K562 (cell line): ENCODE measurements around the gene OLFML1. TPM values are rescaled to one million over a fixed set of nuclear protein-coding genes. Genes with fewer than 3 reads are reported as not detected.

Experiments
- ATAC-seq: fragments of 200-7000 bp; cut with Tn5 transposase; 3 replicates; pipeline ENCODE4 v1.9.1; 2020; ENCODE audit warnings: moderate library complexity
- BruUV-seq: library from RNA; stranded (reverse); fragments of 400-500 nt; replicated peaks from 2 replicates; lab custom pipeline; 2021; lab: Mats Ljungman, UMichigan
- CTCF ChIA-PET: fragments of 300-600 bp; formaldehyde crosslinking; extraction: SDS; loops from one replicate; lab custom pipeline; 2021; ENCODE audit warnings: low intra/inter-chr PET ratio; lab: Yijun Ruan, JAX
- POLR2A ChIA-PET: fragments of 300-600, 350-650 bp; sonication (Branson Sonifier 250); formaldehyde crosslinking; extraction: SDS; loops from one replicate; lab custom pipeline; 2021; ENCODE audit warnings: antibody characterized with exemption, inconsistent platforms; lab: Yijun Ruan, JAX
- DNase-seq, 4 experiments: peaks; one replicate each; pipeline versions ENCODE4 v3.0.0 to v3.0.0-alpha.2; 2011 to 2018; ENCODE audit warnings: low spot score in 3 of 4, mixed read lengths in 3 of 4; ENCODE audit errors: extremely low read depth in 1 of 4
- FAIRE-seq: peaks from 2 replicates; lab custom pipeline; 2011; peaks lifted over from hg19 to GRCh38; lab: Jason Lieb, UNC
- H2AFZ ChIP-seq: 2 replicates; pipeline ENCODE4 v1.6.0; 2011; ENCODE audit warnings: low read depth, low read length, control low read depth, inconsistent platforms
- H3K27ac ChIP-seq: fragments of 200-600 bp; 3 replicates; pipeline ENCODE4 v1.8.0; 2011; ENCODE audit warnings: low read depth, mild to moderate bottlenecking, control low read depth, inconsistent platforms, low read length, moderate library complexity, mixed read lengths; ENCODE audit errors: extremely low read depth
- H3K27me3 ChIP-seq, 2 experiments: fragments of 300-600 bp in 1 of 2; 2 replicates in 1 of 2; 3 replicates in 1 of 2; pipeline versions ENCODE4 v1.6.0 to v1.8.0; 2011; ENCODE audit warnings: inconsistent platforms in 2 of 2, low read length in 2 of 2, mild to moderate bottlenecking in 1 of 2, mixed read lengths in 1 of 2, moderate library complexity in 1 of 2; ENCODE audit not compliant: control insufficient read depth in 2 of 2, insufficient read depth in 2 of 2
- H3K36me3 ChIP-seq: fragments of 300-600 bp; 3 replicates; pipeline ENCODE4 v1.8.0; 2011; ENCODE audit warnings: mild to moderate bottlenecking, low read length, inconsistent platforms; ENCODE audit not compliant: control insufficient read depth, insufficient read depth
- H3K4me1 ChIP-seq, 2 experiments: fragments of 200-600 bp in 1 of 2; replicated peaks in 1 of 2; 2 replicates in 1 of 2; 3 replicates in 1 of 2; pipeline versions ENCODE4 v1.5.1 to v1.8.0; 2011; ENCODE audit warnings: inconsistent platforms in 2 of 2, low read length in 2 of 2, mild to moderate bottlenecking in 1 of 2, mixed read lengths in 1 of 2, moderate library complexity in 1 of 2; ENCODE audit not compliant: control insufficient read depth in 2 of 2, insufficient read depth in 2 of 2
- H3K4me2 ChIP-seq: 2 replicates; pipeline ENCODE4 v1.6.1; 2011; ENCODE audit warnings: low read length, control low read depth, inconsistent platforms, mixed read lengths; ENCODE audit not compliant: insufficient read depth
- H3K4me3 ChIP-seq: fragments of 200-600 bp; sonication (generic), shearing (Covaris generic); 2 replicates; pipeline ENCODE4 v1.5.1; 2016; ENCODE audit warnings: control low read depth, inconsistent platforms
- H3K79me2 ChIP-seq: fragments of 200-600 bp; 3 replicates; pipeline ENCODE4 v1.8.0; 2011; ENCODE audit warnings: low read length, inconsistent platforms; ENCODE audit not compliant: control insufficient read depth, insufficient read depth
- H3K9ac ChIP-seq, 2 experiments: 2 replicates each; pipeline versions ENCODE4 v1.6.0 to v1.6.1; 2011; ENCODE audit warnings: low read depth in 2 of 2, low read length in 2 of 2, control low read depth in 1 of 2, inconsistent platforms in 1 of 2, mild to moderate bottlenecking in 1 of 2, mixed read lengths in 1 of 2; ENCODE audit not compliant: insufficient read depth in 1 of 2
- H3K9me1 ChIP-seq: one replicate; pipeline ENCODE4 v1.6.0; 2011; ENCODE audit warnings: inconsistent platforms, mild to moderate bottlenecking, low read length, moderate library complexity; ENCODE audit not compliant: control insufficient read depth, insufficient read depth
- H3K9me3 ChIP-seq: replicated peaks from 2 replicates; pipeline ENCODE4 v1.5.1; 2011; ENCODE audit warnings: low read depth, low read length, inconsistent platforms; ENCODE audit not compliant: control insufficient read depth, insufficient read depth
- H4K20me1 ChIP-seq: replicated peaks from 2 replicates; pipeline ENCODE4 v1.6.1; 2011; ENCODE audit warnings: low read length, inconsistent platforms, mixed read lengths; ENCODE audit not compliant: control insufficient read depth, insufficient read depth
- C11orf30 ChIP-seq: fragments of 450-650 bp; IDR thresholded peaks from 2 replicates; pipeline ENCODE4 v1.6.1; 2016; ENCODE audit warnings: low read depth, mild to moderate bottlenecking
- RBM22 ChIP-seq: fragments of 200-400 bp; formaldehyde crosslinking; IDR thresholded peaks from 2 replicates; pipeline ENCODE4 v1.6.1; 2018; ENCODE audit warnings: low read length, low read depth; ENCODE audit not compliant: poor library complexity, severe bottlenecking
- RBM34 ChIP-seq: fragments of 200-400 bp; formaldehyde crosslinking; IDR thresholded peaks from 2 replicates; pipeline ENCODE4 v1.6.1; 2018; ENCODE audit warnings: low read length, borderline replicate concordance; ENCODE audit not compliant: insufficient read depth
- SIN3A ChIP-seq, 2 experiments: fragments of 150-350 bp in 1 of 2; IDR thresholded peaks; 2 replicates each; pipeline ENCODE4 v1.6.1; 2011 to 2016; ENCODE audit warnings: borderline replicate concordance in 2 of 2, low read depth in 2 of 2, low read length in 2 of 2, mild to moderate bottlenecking in 2 of 2, moderate library complexity in 2 of 2; ENCODE audit not compliant: control insufficient read depth in 1 of 2
- TAL1 ChIP-seq: fragments of 450-650 bp; IDR thresholded peaks from 2 replicates; pipeline ENCODE4 v1.6.1; 2016; ENCODE audit warnings: mild to moderate bottlenecking
- ZNF239 ChIP-seq: fragments of 250-450 bp; sonication (Bioruptor Pico); IDR thresholded peaks from 2 replicates; pipeline ENCODE4 v1.4.0; 2020; ENCODE audit warnings: mild to moderate bottlenecking
- ZNF644 ChIP-seq: fragments of 200-800 bp; sonication (Bioruptor generic); IDR thresholded peaks from 2 replicates; pipeline ENCODE4 v1.6.1; 2016; ENCODE audit warnings: low read depth, missing genetic modification characterization, missing compliant biosample characterization
- ZNF766 ChIP-seq: fragments of 200-800 bp; sonication (Bioruptor generic); conservative IDR thresholded peaks from 2 replicates; pipeline ENCODE4 v1.6.1; 2016; ENCODE audit warnings: missing genetic modification characterization, missing compliant biosample characterization
- WGBS: fragments of 100-300 bp; shearing (Covaris generic); methylation state at CpG from one replicate; pipeline ENCODE4 v1.1.6; 2016; ENCODE audit warnings: low coverage, mixed read lengths; ENCODE audit not compliant: insufficient coverage; ENCODE audit errors: missing lambda C conversion rate; 5-methylcytosine and 5-hydroxymethylcytosine counted together
- in situ Hi-C: fragments of 300-500 bp; cut with MboI; formaldehyde crosslinking; loops from 4 replicates; pipeline ENCODE4 v1.15.0; 2018; ENCODE audit warnings: inconsistent platforms, mixed read lengths
- intact Hi-C: fragments of 100-400 bp; cut with micrococcal nuclease; formaldehyde crosslinking; loops from 2 replicates; pipeline ENCODE4 v1.14.2; 2022
- polyA plus RNA-seq, 8 experiments: library from polyadenylated mRNA; depleted of rRNA in 4 of 8; stranded (reverse) in 5 of 8; unstranded in 3 of 8; fragments of >200 nt; fragmentation: Nextera tagmentation in 2 of 8; fragmentation: Illumina TruSeq in 1 of 8; extraction: Ambion mirVana in 2 of 8; extraction: Trizol in 1 of 8; gene quantifications; 2 replicates each; pipeline versions ENCODE4 v1.2.1 to v1.2.3, GENCODE V29; 2011 to 2014; ENCODE audit warnings: inconsistent platforms in 1 of 8, missing spikeins in 1 of 8
- total RNA-seq, 7 experiments: library from RNA; depleted of rRNA in 6 of 7; stranded (reverse); fragments of >200 nt in 6 of 7; fragmentation: Illumina TruSeq in 2 of 7; extraction: Trizol in 2 of 7; gene quantifications; 2 replicates each; pipeline versions ENCODE4 v1.2.1 to v1.2.3, GENCODE V29; 2011 to 2021; ENCODE audit warnings: low replicate concordance in 1 of 7
- TF ChIP-seq, protein P1 (sequence below): sonication (generic); formaldehyde crosslinking; IDR thresholded peaks from 2 replicates; pipeline ENCODE4 v1.8.0; 2023; ENCODE audit warnings: mild to moderate bottlenecking, missing genetic modification reagents
- TF ChIP-seq, protein P2 (sequence below): fragments of 250-450 bp; sonication (Bioruptor Pico); IDR thresholded peaks from 2 replicates; pipeline ENCODE4 v1.4.0; 2020; ENCODE audit warnings: mild to moderate bottlenecking
- TF ChIP-seq, protein P3 (sequence below): sonication (generic); formaldehyde crosslinking; IDR thresholded peaks from 2 replicates; pipeline ENCODE4 v1.8.1; 2023; ENCODE audit warnings: mild to moderate bottlenecking, missing genetic modification reagents

OLFML1 gene
- total and polyA plus RNA-seq, 9 of the 15 experiments (the other 6 are each of a cell fraction or from before 2014, with no cell fraction given) = not detected

DNA sequence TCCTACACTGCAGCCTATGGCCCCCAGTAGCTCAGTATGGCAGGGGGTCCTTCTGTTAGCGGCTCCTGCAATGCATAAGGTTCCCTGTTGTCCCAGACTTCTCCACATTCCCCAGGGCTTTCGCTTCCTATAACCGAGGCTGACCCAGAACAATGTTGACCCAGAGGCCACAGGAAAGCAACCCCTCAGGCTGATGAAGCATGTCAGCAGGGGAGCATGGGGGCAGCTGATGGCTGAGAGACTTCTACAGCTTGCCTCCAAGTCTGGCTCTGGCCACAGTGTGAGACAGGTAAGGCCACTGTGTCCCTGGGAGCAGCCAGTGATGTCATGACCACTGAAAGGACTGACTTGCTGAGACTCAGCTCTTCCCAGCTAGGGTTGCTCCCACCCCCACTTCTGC, 15.9 kb downstream of the OLFML1 start (continued):
- TF ChIP-seq, protein P1, sequence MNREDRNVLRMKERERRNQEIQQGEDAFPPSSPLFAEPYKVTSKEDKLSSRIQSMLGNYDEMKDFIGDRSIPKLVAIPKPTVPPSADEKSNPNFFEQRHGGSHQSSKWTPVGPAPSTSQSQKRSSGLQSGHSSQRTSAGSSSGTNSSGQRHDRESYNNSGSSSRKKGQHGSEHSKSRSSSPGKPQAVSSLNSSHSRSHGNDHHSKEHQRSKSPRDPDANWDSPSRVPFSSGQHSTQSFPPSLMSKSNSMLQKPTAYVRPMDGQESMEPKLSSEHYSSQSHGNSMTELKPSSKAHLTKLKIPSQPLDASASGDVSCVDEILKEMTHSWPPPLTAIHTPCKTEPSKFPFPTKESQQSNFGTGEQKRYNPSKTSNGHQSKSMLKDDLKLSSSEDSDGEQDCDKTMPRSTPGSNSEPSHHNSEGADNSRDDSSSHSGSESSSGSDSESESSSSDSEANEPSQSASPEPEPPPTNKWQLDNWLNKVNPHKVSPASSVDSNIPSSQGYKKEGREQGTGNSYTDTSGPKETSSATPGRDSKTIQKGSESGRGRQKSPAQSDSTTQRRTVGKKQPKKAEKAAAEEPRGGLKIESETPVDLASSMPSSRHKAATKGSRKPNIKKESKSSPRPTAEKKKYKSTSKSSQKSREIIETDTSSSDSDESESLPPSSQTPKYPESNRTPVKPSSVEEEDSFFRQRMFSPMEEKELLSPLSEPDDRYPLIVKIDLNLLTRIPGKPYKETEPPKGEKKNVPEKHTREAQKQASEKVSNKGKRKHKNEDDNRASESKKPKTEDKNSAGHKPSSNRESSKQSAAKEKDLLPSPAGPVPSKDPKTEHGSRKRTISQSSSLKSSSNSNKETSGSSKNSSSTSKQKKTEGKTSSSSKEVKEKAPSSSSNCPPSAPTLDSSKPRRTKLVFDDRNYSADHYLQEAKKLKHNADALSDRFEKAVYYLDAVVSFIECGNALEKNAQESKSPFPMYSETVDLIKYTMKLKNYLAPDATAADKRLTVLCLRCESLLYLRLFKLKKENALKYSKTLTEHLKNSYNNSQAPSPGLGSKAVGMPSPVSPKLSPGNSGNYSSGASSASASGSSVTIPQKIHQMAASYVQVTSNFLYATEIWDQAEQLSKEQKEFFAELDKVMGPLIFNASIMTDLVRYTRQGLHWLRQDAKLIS (CRISPR knock-in tag) = no peak

DNA sequence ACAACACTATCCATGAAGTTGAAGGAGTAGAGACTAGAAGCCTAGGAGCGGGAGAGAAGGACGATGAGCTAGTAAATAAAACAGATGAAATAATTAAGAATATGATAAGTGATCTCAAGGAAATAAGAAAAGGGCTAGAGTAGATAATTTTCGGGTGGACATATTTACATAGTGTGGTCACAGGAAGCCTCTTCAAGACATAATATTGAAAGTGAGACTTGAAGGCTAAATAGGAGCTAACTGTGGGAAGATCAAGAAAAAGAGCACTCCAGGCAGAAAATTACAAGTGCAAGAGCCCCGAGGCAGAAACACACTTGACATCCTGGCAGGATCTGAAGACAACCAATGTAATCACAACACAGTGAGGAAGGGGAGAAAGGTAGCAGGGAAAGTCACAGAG, 16.6 kb downstream of the OLFML1 start:
- ATAC-seq = no peak
- no peaks in the 10 kb centered on the region for H4K20me1 ChIP-seq
- intact Hi-C loops = no loop called here
- H3K9me1 ChIP-seq = no peaks in the 10 kb centered on the region
- H3K79me2 ChIP-seq = no peaks in the 10 kb centered on the region
- DNase-seq = no peak
- no peak overlapping the region for H3K27ac ChIP-seq
- no peak overlapping the region for H3K4me3 ChIP-seq
- in situ Hi-C loops = no loop called here
- ChIA-PET CTCF (no interaction called here), POLR2A (interaction anchor here (0.7 kb wide), 1 partner anchor 64 kb away, joined by 3 read pairs; no protein-coding TSS in a partner anchor)
- BruUV-seq = no TSS peak
- no peak overlapping the region for H2AFZ ChIP-seq
- H3K9ac ChIP-seq = no peak overlapping the region
- FAIRE-seq = no peak
- H3K9me3 ChIP-seq = no peaks in the 10 kb centered on the region
- no peak overlapping the region for H3K4me2 ChIP-seq
- H3K4me1 ChIP-seq = no peaks in the 10 kb centered on the region
- TF ChIP-seq ZNF766 (CRISPR knock-in tag) = no peak
- no peak for TF ChIP-seq RBM34
- no peak for TF ChIP-seq SIN3A (IDR thresholded peaks at IDR 0.05; ENCODE audit: borderline replicate concordance in 2 of 2, control insufficient read depth in 1 of 2, low read depth in 2 of 2, low read length in 2 of 2)
- TF ChIP-seq ZNF239 (CRISPR knock-in tag) = no peak
- TF ChIP-seq C11orf30 = no peak
- TF ChIP-seq, protein P2, sequence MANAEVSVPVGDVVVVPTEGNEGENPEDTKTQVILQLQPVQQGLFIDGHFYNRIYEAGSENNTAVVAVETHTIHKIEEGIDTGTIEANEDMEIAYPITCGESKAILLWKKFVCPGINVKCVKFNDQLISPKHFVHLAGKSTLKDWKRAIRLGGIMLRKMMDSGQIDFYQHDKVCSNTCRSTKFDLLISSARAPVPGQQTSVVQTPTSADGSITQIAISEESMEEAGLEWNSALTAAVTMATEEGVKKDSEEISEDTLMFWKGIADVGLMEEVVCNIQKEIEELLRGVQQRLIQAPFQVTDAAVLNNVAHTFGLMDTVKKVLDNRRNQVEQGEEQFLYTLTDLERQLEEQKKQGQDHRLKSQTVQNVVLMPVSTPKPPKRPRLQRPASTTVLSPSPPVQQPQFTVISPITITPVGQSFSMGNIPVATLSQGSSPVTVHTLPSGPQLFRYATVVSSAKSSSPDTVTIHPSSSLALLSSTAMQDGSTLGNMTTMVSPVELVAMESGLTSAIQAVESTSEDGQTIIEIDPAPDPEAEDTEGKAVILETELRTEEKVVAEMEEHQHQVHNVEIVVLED (CRISPR knock-in tag) = no peak
- TF ChIP-seq, protein P3, sequence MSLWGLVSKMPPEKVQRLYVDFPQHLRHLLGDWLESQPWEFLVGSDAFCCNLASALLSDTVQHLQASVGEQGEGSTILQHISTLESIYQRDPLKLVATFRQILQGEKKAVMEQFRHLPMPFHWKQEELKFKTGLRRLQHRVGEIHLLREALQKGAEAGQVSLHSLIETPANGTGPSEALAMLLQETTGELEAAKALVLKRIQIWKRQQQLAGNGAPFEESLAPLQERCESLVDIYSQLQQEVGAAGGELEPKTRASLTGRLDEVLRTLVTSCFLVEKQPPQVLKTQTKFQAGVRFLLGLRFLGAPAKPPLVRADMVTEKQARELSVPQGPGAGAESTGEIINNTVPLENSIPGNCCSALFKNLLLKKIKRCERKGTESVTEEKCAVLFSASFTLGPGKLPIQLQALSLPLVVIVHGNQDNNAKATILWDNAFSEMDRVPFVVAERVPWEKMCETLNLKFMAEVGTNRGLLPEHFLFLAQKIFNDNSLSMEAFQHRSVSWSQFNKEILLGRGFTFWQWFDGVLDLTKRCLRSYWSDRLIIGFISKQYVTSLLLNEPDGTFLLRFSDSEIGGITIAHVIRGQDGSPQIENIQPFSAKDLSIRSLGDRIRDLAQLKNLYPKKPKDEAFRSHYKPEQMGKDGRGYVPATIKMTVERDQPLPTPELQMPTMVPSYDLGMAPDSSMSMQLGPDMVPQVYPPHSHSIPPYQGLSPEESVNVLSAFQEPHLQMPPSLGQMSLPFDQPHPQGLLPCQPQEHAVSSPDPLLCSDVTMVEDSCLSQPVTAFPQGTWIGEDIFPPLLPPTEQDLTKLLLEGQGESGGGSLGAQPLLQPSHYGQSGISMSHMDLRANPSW (CRISPR knock-in tag) = no peak
- TF ChIP-seq ZNF644 = no peak
- TF ChIP-seq TAL1 = no peak
- TF ChIP-seq RBM22 = no peak
- 0% methylated on average over 4 of the region's 4 CpGs for WGBS
- H3K36me3 ChIP-seq = no peaks in the 10 kb centered on the region
- peaks cover 0 to 8% of the 10 kb centered on the region in 2 experiments; a peak in 2 of 5 replicates for H3K27me3 ChIP-seq
